NB4 (cell line): Measurements from ENCODE around the gene ATP13A4.

Experiments
- MYC ChIP-seq: IDR thresholded peaks from 2 replicates; pipeline ENCODE4 v1.6.1; 2011; ENCODE audit warnings: low read depth, low read length
- POLR2A ChIP-seq: IDR thresholded peaks from 2 replicates; pipeline ENCODE4 v1.6.1; 2011; ENCODE audit warnings: mild to moderate bottlenecking; ENCODE audit not compliant: insufficient read length; ENCODE audit errors: extremely low read depth
- TF ChIP-seq, protein P1 (sequence below): IDR thresholded peaks from one replicate; pipeline ENCODE4 v1.5.1; 2012; ENCODE audit warnings: low read depth, low read length
- TF ChIP-seq, protein P2 (sequence below): IDR thresholded peaks from 2 replicates; pipeline ENCODE4 v1.6.1; 2011; ENCODE audit warnings: low read depth, low read length

DNA sequence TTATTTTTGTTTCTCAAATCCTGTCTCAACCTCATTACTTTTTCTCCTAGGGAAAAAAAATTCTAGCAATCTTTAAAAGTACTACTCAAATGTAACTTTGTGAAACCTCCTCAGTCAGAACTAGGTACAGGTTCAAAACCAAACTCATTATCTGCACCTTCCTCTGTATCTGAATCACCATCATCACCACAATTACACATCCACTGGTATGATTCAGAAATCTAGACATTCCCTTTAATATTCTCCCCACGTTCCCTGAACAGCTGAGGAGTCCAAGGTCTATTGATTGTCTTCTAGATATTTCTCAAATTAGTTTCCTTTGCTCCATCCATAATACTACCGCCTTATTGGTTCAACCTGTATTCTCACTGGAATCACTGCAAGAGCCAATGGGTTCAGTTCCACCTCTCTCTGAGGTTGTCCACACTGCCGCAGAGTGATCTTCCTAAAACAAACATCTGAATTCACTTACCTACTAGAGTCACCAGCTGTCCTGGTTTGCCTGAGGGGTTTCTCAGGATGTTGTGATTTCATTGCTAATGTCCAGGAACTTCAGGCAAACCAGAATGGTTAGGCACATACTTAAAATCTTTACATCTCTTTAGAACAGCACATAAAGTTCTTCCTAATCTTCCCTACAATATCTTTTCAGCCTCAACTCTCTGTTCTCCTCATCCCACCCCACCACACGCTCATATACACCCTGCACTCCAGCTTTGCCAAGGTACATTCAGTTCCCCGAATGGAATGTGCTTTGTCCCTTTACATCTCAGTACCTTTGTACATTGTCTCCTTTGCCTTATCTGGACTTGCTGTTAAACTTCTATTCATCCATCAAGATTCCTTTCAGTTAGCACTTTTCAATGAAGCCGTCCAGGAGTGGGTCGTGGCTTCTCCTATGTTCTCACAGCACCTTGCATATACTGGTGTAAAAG lies 24.2 kb downstream of the ATP13A4 start:
- TF ChIP-seq, protein P1, sequence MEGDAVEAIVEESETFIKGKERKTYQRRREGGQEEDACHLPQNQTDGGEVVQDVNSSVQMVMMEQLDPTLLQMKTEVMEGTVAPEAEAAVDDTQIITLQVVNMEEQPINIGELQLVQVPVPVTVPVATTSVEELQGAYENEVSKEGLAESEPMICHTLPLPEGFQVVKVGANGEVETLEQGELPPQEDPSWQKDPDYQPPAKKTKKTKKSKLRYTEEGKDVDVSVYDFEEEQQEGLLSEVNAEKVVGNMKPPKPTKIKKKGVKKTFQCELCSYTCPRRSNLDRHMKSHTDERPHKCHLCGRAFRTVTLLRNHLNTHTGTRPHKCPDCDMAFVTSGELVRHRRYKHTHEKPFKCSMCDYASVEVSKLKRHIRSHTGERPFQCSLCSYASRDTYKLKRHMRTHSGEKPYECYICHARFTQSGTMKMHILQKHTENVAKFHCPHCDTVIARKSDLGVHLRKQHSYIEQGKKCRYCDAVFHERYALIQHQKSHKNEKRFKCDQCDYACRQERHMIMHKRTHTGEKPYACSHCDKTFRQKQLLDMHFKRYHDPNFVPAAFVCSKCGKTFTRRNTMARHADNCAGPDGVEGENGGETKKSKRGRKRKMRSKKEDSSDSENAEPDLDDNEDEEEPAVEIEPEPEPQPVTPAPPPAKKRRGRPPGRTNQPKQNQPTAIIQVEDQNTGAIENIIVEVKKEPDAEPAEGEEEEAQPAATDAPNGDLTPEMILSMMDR, result no peak
- TF ChIP-seq POLR2A, result no peak
- TF ChIP-seq, protein P2, sequence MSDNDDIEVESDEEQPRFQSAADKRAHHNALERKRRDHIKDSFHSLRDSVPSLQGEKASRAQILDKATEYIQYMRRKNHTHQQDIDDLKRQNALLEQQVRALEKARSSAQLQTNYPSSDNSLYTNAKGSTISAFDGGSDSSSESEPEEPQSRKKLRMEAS, result no peak
- TF ChIP-seq MYC, result no peak
